ENCODE results near the gene ABCC11.

DNA sequence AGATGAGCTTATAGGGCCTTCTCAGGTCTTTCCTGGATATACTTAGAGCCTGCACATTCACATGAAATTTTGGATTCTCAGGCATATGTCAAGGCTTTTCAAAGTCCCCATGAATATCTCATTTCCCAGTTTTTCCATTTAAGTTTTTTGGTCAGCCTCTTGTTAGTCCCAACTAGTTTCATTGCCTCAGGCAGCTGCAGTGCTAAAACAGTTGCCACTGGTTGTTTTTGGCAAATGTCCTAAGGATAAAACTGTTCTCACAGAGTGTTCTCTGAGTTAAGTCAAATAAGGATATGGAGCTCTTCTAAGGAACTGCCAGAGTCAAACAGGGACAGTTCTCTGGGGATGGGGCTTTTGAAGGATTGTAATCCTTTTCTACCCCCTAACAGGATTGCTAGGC is 39.9 kb upstream of the ABCC11 start:
- no peak for TF ChIP-seq POLR2A (IDR thresholded peaks at IDR 0.05)
- TF ChIP-seq, protein P1, sequence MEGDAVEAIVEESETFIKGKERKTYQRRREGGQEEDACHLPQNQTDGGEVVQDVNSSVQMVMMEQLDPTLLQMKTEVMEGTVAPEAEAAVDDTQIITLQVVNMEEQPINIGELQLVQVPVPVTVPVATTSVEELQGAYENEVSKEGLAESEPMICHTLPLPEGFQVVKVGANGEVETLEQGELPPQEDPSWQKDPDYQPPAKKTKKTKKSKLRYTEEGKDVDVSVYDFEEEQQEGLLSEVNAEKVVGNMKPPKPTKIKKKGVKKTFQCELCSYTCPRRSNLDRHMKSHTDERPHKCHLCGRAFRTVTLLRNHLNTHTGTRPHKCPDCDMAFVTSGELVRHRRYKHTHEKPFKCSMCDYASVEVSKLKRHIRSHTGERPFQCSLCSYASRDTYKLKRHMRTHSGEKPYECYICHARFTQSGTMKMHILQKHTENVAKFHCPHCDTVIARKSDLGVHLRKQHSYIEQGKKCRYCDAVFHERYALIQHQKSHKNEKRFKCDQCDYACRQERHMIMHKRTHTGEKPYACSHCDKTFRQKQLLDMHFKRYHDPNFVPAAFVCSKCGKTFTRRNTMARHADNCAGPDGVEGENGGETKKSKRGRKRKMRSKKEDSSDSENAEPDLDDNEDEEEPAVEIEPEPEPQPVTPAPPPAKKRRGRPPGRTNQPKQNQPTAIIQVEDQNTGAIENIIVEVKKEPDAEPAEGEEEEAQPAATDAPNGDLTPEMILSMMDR (IDR thresholded peaks at IDR 0.05): no peak

All from Peyer's patch (tissue), 4 donors.